HG03442 (cell line): ENCODE data around the gene EFNA3.

Experiments used
- ATAC-seq: cut with Tn5 transposase; IDR thresholded peaks from one replicate; pipeline ENCODE4 v1.9.1; 2021; ENCODE audit warnings: mild to moderate bottlenecking, moderate library complexity; ENCODE audit not compliant: unreplicated experiment

The EFNA3 gene

DNA sequence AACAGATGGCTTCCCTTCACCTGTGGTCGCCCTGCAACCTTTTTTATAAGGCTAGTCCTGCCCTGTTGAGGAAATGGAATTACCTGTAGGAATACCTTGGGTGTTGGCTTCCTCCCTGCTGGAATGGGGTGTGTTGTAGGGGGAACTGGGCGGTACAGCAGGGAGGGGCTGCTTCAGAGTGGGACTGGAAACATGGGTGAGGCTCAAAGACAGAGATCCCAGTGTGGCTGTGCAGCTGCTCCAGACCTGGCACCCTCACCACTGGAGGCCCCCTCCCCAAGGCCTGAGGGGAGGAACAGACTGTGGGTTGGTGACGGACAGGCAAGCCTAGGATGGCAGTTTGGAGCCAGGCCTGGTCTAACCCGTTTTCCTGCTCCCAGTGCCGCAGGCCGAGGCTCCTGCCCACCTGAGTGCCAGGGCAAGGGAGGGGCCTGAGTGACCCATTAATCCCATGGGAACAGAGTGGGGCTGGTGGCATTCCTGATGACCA is 4.5 kb downstream of the EFNA3 start:
- no peak for ATAC-seq

DNA sequence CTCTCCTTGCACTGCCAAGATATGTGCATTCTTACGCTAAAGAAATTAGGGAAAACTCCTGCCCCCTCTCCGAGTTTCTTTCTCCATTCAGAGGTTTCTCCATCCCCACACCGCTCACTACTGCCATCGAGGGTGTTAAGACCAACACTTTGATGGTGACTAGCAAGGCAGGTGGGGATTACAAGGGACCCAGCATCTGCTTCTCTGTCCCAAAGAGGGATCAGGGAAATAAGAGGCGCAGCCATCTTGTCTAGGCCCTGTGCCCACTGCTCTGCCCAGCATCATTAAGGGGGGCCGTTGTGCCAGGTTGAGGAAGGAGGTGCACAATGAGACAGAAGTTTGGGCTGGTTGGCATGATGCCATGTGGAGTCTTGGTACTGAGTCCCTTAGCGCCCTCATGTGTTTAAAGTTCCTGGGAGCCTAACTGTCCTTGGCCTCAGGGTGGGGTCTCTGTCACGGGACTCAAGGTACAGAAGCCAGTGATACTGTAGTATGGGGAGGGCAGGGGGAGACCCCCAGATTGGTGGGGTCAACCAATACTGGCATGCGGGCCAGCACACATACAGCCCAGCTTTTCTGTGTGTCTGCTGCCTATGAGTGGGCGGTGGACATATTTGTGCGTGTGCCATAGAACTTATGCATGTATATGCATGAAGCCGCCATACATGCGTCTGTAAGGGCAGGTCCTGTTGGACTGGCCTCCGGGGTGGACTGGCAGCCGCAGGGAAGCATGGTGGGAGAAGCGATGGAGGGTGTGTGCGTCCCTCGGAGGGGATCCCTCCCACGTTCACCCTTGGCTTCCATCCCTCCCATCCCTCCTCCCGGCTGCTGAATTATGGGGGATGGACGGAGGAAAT is 5.5 kb downstream of the EFNA3 start:
- ATAC-seq: no peak

DNA sequence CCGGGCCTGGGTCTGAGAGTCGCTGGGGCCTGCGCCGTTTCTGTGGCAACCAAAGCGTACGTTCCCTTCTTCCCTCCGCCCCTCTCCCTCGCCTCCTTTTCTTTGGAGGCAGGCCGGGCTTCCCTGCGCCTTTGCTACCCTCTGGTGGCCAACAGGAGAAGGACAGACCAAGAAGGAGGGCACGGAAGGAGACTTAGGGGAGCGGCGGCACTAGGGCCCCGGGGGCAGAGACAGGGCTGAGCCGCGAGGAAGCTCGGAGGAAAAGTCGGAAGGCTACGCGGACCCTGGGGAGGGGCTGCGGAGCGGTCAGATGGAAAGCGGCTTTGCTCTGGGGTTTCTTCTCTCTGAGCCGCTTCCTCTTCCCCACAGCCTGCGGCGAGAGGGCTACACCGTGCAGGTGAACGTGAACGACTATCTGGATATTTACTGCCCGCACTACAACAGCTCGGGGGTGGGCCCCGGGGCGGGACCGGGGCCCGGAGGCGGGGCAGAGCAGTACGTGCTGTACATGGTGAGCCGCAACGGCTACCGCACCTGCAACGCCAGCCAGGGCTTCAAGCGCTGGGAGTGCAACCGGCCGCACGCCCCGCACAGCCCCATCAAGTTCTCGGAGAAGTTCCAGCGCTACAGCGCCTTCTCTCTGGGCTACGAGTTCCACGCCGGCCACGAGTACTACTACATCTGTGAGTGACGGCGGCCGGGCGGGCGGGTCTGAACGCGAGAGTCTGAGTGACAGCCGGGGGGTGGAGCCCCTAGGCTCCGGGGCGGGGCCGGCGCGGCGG is 6.3 kb downstream of the EFNA3 start:
- ATAC-seq: peak; percentile 64

DNA sequence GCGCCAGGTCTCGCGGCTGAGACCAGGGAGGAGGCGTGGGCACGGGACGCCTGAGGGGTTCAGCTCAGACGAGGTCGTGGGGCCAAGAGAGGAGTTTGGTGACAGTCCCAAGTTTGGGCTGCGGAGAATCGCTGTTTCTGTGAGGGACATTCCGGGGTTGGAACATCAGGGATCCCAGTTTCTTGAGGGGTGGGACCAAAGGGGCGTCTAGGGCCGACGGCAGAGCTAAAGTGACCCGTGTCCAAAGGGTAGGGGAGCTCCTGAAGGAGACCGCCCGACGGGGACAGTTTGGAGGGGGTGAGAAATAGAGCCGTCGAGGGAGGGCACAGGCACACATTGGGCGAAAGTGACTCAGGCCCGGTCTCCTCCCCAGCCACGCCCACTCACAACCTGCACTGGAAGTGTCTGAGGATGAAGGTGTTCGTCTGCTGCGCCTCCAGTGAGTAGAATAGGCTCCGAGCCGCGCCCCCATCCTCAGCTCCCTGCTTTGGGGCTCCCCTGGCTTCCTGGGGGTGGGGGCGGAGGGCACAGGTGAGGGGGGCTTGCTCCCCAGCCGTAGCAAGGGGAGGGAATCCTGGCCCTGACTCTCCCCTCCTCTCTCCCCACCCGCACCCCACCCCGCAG is 7.0 kb downstream of the EFNA3 start:
- ATAC-seq: no peak

DNA sequence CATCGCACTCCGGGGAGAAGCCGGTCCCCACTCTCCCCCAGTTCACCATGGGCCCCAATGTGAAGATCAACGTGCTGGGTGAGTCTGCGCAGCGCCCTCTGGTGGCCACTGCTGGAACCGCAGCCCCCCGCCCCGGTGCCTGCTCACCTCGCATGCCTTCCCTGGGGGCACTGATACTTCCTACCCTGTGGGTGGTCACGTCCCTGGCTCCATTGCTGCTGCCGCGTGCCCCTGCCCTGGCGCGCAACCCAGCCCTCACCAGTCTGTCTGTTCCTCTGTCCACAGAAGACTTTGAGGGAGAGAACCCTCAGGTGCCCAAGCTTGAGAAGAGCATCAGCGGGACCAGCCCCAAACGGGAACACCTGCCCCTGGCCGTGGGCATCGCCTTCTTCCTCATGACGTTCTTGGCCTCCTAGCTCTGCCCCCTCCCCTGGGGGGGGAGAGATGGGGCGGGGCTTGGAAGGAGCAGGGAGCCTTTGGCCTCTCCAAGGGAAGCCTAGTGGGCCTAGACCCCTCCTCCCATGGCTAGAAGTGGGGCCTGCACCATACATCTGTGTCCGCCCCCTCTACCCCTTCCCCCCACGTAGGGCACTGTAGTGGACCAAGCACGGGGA is 7.6 kb downstream of the EFNA3 start:
- ATAC-seq: no peak

DNA sequence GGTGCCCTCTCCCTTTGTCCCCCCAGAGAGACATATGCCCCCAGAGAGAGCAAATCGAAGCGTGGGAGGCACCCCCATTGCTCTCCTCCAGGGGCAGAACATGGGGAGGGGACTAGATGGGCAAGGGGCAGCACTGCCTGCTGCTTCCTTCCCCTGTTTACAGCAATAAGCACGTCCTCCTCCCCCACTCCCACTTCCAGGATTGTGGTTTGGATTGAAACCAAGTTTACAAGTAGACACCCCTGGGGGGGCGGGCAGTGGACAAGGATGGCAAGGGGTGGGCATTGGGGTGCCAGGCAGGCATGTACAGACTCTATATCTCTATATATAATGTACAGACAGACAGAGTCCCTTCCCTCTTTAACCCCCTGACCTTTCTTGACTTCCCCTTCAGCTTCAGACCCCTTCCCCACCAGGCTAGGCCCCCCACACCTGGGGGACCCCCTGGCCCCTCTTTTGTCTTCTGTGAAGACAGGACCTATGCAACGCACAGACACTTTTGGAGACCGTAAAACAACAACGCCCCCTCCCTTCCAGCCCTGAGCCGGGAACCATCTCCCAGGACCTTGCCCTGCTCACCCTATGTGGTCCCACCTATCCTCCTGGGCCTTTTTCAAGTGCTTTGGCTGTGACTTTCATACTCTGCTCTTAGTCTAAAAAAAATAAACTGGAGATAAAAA is 8.4 kb downstream of the EFNA3 start:
- ATAC-seq: no peak

DNA sequence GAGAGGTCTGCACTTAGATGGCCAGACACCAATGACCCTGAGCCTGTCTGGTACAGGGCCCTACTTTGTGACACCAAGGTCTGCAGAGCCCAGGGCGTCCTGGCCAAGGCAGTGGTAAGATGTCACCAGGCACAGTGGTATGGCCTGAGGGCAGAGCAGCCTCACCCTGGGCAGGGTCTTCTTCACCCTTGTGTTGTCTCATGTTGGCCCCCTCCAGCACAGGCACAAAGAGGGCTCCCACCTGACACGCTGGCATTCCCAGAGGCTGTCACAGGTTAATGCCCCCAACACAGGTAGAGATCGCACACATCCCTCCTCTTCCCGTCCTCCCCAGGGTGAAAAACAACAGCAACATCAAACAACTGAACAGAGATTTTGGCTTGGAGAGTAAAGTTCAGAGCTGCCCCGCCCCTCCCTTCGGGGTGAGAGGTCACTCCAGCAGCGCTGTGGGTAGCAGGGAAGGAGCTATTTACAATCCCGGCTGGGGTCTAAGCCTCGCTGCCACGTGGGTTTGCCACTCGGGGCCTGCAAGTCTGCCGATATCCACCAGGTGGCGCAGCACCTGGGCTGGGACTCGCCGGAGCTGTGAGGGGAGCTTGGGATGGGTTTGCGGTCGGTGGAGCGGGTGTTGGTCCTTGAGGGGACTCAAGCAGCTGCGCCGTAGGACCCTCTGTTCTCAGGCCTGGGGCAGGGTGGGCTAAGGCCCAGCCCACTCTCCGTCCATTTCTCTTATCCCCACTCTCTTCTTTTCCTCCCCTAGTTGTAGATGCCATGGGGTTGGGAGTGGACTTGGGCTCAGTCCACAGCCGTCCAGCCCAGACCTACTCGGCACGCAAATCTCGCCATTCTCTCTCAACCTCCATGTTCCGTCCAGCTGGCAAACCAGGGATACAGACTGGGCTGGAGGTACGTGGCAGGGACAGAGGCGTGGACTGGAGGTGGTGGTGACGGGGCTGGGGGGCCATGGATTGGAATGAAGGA is 12.7 kb downstream of the EFNA3 start:
- no peak for ATAC-seq

DNA sequence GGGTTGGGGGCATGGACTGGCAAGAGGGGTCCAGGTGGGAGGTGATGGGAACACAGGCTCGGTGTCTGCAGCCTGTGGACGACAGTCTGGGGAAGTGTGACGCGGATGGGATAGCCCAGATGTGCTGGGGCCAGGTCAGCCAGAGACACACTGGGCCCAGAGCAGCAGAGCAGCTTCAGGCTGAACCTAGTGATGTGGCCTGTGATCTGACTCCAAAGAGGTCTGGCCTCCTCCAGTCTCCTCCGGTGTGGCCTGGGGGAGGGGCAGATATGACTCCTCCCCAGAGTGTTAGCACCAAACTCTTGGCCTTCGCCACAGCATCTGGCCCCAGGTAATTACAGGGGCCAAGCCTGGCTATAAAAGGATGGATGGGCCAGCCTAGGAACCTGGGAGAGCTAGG is 13.5 kb downstream of the EFNA3 start:
- ATAC-seq: no peak

DNA sequence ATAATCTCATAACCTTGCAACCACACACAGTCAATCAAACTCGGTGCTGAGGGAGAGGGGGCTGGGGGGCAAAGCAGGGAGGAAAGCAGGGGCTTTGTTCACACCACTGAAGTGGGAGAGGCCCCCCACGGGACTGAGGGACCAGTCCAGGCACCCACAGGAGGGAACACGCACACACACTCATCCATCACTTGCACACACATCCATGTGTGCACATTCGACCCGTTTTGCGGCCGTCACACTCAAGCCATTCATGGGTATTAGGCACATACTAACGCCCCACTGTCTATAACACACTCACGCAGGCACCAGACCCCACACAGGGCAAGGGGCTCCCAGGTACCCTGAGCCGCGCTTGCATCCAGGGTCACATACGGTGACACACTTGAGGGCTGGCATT is 14.0 kb downstream of the EFNA3 start:
- no peak for ATAC-seq

DNA sequence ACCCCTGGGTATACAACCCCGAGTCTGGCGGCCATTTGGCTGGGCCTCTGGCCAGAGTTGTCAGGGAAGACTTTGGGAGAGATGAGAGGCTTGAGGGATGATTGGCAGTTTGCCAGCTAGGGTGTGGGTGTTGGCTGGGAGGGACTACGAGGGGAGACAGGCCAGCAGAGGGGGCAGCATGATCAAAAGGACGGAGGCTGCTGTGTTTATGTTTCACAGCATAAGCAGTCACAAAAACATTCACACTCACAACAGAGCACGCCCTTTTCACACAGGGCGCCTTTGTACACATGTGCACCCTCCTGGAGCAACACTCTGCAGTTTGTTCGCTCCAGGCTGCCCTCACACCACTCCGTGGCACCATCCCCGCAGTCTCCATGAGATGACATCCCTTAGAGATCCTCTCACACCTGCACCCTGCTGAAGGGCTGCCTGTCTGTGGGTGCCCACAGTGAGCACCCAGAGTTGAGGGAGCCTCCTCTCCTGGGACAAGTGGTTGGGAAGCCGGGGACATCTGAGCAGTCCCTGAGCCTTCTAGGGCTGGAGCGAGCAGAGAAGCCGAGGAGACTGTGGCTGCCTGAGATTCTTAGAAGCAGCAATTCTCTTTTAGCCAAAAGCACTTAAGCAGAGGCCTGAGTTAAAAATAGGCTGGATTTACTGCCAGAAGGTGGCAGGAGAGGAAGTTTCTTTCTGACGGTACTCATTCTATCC is 15.4 kb downstream of the EFNA3 start:
- ATAC-seq: no peak

DNA sequence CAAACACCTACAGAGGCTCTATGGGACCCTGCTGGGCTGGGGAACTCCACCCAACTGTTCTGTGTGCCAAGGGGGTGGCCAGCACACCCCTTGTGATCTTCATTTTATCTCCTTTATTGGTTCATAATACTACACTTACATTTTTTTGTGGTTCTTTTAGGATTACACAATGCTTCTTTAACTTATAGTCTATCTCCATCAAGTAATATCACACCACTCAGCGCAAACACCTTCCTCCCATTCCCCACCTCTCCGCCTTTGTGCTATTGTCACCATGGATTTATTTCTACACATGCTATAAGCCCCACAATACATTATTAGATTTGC is 15.9 kb downstream of the EFNA3 start:
- ATAC-seq: no peak

DNA sequence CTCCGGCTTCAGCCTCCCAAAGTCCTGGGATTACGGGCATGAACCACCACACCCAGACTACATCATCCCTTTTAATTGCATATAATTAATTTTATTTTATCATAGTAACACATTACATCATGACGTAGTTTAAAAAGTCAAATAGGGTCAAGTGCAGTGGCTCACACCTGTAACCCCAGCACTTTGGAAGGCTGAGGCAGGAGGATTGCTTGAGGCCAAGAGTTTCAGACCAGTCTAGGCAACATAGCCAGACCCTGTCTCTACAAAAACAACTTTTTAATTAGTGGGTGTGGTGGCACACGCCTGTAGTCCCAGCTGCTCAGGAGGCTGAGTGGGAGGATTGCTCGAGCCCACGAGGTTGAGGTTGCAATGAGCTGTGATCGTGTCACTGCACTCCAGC is 20.7 kb downstream of the EFNA3 start:
- ATAC-seq: no peak

DNA sequence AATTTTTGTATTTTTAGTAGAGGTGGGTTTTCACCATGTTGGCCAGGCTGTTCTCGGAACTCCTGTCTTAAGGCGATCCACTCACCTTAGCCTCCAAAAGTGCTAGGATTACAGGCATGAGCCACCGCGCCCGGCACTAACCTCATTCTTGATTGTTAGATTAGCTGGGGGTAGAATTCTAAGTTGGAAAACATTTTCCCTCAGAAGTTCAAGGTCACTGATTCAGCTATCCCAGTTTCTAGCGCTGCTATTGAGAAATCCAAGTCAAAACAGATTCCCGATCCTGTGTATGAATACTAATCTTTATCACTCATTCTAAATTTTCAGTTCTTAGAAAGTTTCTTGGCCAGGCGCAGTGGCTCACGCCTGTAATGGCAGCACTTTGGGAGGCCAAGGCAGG is 24.7 kb downstream of the EFNA3 start:
- ATAC-seq: no peak

DNA sequence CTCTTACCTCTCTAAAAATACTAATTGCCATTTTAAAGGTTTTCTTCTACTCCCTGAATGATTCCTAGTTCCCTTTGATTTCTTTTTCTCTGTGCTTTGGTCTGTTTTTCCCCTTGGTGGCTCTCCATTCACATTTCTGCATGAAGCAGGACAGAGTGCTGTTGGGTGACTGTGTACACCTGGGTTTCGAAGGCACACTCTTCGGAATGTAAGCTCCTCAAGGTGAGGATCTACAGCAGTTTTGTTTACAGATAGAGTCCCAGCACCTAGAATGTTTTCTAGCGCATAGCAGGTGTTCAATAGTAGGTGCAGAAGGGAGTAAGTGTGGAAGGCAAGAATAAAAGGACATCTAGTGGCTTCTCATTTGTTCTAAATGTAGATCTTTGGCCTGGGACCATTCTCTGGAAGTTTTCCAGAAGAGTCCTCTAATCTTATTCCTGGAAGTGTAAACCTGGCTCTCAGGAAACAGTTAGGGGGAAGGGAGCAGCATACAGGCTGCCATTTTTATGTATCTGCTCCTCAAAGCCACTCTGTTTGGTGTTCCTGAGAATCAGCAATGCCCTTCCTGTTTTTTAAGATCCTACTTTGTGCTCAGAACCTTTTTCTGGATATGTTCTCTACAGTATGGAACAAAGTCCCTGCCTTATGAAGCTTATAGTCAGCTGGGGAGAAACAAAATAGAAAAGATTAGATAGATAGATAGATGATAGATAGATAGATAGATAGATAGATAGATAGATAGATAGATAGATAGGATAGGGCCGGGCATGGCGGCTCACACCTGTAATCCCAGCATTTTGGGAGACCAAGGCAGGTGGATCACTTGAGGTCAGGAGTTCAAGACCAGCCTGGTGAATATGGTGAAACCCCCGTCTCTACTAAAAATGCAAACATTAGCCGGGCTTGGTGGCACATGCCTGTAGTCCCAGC is 26.2 kb downstream of the EFNA3 start:
- ATAC-seq: no peak

DNA sequence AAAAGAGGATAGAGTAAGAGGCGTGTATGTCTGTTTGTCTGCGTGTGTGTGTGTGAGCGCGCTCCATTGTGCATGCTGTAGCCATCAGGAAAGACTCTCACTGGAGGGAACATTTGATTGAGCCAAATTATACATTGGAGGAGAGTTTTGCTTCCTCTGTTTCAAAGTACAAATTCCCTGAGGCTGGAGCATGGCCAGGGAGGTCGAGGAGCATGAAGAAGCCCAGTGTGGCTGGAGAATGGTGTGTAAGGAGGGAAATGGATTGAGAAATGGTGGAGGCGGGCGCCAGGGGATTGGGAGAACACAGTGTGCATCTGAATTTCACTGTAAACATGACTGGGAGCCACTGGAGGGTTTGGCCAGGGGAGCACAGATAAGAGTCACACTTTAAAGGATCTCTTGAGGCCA is 27.0 kb downstream of the EFNA3 start:
- no peak for ATAC-seq

DNA sequence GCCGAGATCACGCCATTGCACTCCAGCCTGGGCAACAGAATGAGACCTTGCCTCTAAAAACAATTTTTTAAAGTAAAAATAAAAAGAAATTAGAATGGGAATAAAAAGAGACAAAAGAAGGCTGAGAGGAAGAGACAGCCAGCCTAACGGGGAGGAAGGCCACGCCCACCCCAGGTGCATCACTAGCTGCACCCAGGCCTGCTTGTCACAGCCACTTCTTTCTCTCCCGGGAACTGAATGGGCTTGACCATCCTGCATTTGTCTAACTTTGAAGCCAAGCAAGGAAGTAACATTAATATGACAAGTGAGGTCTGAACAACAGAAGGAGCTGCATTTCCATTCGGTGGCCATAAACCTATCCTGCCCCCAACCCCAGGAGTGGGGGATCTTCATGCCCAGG is 28.2 kb downstream of the EFNA3 start:
- ATAC-seq: no peak

DNA sequence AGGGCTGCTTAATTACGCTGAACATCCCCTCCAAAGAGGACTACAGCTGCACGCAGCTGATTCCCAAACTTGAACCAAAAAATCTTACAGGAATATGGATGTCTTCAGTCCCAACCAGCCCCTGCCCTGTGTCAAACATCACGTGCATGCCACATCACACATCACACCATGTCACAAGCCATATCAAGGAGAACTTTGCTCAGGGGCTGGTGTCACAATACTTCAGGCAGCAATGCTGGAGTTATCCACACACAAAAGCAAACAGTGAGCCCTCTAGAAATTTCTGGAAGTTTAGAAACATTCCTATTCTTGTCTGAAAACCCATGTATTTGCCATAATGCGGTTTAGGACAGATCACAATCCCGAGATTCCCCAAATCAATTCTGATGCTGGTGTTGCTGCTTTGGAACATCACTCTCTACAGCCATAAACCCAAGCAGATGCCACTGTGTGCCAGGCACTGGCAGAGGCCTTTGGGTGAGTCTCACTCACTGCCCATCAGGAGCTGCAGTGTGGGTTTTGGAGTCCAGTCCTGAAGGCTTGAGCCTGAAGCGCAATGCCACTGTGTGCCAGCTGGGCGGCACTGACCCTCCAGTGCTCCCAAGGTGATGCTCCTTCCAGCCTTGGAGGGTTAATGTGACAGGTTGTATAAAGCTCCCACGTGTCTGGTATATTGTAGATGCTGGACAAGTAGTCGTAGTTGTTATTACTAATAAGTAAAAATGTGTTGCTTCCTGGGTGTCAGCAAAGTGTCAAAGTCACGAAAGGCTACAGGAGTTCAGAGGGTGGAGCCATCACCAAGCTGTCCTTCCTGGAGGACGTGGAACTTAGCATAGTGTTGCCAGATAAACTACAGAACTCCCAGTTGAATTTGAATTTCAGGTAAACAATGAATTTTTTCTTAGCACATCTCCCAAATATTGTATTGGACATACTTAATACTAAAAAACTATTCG is 28.9 kb downstream of the EFNA3 start:
- ATAC-seq: no peak
